Fibroblast of skin of abdomen (primary cell): ENCODE measurements around the gene OR52D1.

Experiments
- DNase-seq: peaks from one replicate; pipeline ENCODE4 v3.0.0-alpha.2; 2013

The OR52D1 gene

GRCh38 chr11:5514841-5515240 lies 26.4 kb downstream of the OR52D1 start:
- DNase-seq, result no peak

DNA sequence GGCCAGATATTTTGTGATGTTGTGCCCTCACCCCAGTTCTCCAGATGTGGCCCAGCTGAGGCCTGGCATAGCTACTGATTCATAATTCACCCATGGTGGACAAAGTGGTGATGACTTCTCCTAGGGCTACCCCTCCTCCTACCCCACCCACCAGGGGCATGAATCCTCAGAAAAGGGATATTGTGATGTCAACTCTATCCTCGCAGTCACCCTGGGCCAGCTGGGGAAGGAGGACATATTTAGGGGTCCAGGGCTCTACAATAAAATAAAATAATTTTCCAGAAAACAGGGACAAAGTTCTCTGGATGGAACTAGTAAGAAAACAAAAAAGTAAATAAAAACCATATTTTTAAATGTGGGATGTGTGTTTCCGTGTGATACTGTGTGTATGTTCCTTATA lies 28.1 kb downstream of the OR52D1 start, which contains the start of gene UBQLNL:
Gene UBQLNL (minus strand): TSS at position 101 of the 400 bp plus-strand sequence. CDS start 258 bp downstream, outside the sequence.
- DNase-seq, result no peak

DNA sequence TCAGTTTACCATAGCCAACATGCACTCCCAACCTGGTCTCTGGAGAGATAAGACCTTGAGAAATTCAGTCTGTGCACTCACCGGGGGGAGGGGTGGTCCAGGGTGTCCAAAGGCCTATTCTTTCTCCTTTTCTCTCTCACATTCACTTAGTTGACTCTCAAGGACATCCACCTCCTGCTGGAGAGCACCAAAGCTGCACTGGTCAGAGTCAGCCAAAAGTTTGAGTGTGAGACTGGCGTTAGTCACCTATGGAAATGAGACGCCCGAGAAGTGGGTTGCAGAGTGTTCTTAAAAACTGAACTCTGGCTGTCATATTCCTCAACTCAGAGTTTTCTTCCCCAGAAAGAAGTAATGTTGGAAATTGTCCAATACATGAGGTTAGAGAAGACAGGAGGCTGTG lies 33.1 kb downstream of the OR52D1 start:
- no peak for DNase-seq

DNA sequence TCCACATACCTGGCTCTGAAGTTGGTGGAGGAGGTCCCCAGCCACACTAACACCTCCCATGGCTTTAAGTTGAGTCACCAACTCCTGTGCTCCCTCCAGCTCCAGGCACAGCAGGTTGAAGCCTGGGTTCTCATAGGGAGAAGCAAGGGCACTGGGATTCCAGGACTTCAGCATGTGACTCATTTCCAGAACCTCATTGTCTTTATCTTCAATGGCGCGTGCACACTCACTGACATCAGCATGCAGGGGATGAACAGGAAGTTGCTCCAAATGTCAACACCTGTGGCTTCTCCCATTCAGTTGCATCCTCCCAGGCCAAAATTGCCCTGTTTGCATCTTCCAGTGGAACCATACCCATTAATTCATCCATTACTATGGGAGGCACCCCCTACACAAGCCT lies 33.8 kb downstream of the OR52D1 start:
- no peak for DNase-seq

- DNase-seq, result no peak
Observed at GRCh38 chr11:5524756-5525155, 36.3 kb downstream of the OR52D1 start.

GRCh38 chr11:5527716-5528115 lies 39.2 kb downstream of the OR52D1 start:
- no peak for DNase-seq

- no peak for DNase-seq
Observed at GRCh38 chr11:5528495-5528894, 40.0 kb downstream of the OR52D1 start.

DNA sequence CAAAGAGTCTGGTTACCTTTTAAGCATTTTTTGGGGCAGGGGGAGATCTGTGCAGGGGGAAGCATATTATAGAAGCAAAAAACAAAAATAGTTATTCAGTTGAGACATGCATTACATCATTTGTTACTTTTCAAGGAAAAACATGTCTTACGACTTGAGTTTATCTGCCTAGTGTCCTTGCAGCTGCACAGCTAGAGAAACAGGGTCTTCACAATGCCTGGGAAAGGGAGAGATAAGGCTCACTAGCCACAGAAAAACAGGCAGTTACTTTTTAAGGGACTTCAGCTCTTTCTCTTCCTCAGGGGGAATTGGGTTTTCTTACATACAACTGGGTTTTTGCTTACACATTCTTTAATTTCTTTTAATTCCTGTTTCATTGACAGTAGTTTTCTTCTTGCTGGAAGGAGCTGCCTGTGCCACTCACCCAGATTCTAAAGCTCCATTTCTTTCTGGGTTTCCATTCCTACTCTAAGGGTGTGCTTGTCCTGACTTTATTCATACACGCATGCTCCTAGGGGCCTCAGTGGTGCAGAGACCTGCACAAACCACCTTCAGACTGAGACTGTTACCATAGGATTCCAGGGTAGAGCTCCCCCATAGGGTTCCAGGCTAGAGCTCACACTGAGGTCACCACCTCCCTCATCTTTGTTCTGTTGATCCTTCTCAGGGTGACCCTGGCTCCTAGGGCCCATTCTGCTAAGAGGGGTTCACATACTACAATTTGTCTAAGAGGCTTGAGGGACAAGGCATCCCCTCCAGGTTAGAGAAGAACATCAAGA lies 42.8 kb downstream of the OR52D1 start:
- no peak for DNase-seq

DNA sequence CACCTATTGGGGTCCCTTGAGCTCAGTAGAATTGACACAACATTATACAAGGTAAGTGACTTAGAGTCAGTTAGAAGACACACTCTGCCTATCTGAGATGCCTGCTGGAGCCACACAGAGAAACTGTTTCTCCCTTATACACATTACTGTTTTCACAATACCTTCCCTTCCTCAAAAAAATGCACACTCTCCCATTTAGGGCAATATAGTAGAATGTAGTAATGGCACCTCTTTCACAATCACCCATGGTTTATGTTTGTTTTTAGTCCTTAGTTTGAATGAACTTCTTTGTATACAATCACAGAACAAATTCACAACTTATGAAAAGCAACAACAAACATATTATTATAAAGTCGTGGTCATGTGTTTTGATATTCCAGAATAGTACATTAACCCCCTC lies 45.6 kb downstream of the OR52D1 start:
- DNase-seq, result no peak

GRCh38 chr11:5536482-5536881 lies 48.0 kb downstream of the OR52D1 start:
- DNase-seq, result no peak
